GF-D8 (cell line): ENCODE results near the gene RGS1.
"Not testable (repeated sequence)": the region's sequence is repeated elsewhere in the genome, so short reads cannot be mapped to it uniquely, and the experiment has no call there.

Source experiments
- DNase-seq: peaks from one replicate; lab custom pipeline; 2025; lab: John Stamatoyannopoulos, UW

The RGS1 gene, protein sequence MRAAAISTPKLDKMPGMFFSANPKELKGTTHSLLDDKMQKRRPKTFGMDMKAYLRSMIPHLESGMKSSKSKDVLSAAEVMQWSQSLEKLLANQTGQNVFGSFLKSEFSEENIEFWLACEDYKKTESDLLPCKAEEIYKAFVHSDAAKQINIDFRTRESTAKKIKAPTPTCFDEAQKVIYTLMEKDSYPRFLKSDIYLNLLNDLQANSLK

DNA sequence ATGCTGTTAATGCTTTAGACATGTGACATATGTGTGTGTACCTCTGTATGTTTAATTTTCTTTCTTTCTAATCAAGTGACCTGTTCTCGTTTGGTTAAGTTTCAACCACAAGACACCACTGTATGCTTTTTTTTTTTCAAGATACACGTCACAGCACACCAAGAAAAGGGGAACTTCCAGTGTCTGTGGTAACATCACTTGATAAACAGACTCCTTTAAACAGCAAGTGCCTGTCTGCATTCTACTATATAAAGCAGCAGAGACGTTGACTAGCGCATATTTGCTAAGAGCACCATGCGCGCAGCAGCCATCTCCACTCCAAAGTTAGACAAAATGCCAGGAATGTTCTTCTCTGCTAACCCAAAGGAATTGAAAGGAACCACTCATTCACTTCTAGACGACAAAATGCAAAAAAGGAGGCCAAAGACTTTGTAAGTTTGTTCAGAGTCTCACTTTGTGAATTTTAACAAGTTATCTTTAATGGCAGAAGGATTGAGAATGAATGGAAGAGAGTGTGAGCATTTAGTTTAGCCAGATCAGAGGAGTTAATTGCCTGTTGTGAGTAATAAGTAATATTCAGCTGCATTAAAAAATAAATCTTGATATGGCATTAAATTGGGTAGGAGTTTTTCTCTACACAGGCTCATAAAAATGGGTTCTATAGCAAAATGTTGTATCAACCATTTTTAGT is at the start of gene RGS1:
TSS of gene RGS1 (plus strand) at position 275 of the 691 bp plus-strand sequence. CDS start at position 295, 20 bp downstream.
- no peak for DNase-seq

DNA sequence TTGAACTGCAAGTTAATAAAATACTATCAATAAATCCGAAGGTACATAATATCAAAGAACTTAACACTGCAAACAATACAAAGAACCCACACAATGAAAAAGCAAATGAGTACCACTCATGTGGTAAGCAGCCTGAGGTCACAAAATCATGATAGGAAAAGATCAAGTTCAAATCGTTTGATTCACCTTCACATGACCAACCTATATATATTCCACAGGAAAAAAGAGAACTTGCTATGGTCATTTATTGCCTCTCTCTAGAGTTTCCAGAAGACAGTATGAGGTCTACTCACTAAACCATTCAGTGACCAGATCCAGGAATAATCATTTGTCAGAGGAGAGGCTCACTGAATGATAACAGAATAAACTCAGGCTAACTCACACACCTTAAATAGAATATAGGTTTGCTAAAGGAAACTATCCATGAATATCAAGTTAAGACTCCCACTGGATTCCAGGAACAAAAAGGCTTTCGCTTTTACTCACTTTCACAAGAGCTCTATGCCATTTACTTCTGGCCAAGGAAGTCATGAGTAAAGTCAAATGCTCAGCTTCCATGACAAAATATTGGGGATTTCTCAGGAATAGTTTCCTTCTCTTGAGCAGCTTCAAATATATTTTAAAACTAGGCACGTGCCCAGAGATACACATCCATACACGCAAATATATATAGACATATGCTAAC is 48.3 kb upstream of the RGS1 start:
- DNase-seq, result no peak

DNA sequence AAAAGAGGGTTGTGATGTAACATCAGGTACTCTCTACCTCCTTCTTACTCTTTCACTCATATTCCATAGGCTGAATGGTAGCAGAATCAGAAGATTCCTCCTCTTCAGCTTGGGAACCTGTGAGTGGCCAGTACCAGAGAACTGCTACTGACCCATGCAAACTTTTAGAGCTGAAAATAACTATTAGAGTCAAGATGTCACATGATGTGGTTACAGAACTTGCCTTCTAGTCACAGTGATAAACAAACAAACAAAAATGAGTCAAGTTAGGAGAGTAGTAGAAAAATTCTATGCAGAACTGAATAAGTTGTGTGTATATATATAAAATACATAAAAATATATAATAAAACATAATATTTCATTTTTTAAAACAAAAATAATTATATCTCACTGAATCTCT is 47.6 kb upstream of the RGS1 start:
- DNase-seq, result no peak

DNA sequence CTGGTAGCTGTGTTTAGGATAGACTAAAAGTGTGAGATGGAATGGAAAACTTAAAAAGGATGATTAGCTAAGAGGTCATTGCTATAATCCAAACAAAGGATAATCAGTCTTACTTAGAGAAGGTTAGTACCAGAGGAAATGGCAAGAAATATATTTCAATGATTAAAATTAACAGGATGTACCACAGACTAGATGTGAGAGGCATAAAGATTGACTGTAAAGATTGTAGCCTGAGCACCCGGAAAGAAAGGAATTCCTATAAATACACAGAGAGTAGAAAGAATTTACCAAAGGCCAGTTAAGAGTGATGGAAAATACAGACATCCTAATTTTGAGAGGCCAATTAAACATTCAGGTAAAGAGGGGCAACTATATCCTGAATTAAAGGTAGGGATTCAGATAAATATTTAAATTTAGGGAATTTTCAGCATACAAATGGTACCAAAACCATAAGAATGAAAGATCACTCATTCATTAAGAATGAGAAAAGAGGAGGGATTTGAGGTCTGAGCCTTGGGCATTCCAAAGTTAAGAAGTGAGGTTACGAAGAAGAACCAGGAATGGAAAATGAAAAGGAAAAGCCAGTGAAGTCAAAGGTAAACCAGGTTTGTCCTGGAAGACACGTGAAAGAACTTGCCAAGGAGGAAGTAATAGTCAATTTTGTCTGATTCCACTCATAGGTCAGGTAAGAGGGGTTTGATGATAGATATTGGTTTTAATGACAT is 46.4 kb upstream of the RGS1 start:
- no peak for DNase-seq

DNA sequence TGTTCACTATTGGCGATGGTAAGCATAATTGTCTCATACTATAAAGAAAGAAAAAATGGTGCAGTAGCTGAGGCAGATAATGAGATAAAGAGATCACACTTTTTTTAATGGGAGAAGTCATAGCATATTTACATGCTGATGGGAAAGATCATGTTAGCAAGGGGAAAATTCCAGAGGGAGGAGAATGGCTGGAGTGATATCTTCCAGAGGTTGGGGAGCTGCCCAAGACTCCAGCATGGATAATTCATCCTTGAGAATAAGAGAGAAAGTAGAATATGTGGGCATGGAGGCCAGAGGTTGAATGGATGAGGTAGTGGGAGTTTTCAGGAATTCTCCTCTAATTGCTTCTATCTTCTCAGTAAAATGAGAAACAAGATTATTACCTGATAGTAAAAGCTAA is 45.8 kb upstream of the RGS1 start:
- DNase-seq, result no peak

DNA sequence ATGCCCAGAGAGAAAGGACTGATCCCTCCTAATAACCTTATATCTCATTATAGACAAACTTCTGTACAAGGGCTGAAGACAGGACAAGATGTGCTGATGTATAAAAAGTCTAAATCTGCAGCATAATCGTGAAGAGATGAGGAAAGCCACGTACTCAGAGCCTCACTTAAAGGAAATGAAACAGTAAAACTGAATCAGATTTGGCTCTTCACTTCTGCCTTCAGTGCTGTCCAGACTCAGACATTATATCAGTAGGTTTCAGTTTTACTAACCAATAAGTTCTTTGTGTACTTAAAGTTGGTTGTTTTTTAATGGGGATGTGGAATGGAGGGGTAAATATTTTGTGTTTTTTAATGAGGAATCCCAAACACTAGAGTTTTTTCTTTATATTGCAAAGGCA is 45.3 kb upstream of the RGS1 start:
- DNase-seq, result no peak

DNA sequence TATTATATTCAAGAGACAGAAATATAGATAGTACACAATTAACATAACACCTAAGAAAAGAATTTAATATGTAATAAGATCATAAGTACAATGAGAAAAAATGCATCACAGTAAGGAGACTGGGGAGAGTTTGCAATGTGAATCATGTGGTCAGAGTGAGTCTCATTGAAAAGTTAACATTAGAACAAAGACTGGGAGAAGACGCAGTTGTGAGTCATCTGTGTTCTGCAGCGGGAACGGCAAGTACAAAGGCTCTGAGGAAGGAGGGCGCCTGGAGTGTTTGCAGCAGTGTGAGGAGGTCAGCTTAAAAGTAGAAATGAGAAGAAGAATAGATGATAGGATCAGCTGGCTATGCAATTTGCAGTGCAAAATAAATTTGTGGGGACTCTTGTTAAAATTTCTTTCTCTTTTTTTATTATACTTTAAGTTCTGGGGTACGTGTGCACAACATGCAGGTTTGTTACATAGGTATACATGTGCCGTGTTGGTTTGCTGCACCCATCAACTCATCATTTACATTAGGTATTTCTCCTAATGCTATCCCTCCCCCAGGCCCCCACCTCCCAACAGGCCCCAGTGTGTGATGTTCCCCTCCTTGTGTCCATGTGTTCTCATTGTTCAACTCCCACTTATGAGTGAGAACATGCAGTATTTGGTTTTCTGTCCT is 44.4 kb upstream of the RGS1 start:
- not testable (repeated sequence) for DNase-seq

DNA sequence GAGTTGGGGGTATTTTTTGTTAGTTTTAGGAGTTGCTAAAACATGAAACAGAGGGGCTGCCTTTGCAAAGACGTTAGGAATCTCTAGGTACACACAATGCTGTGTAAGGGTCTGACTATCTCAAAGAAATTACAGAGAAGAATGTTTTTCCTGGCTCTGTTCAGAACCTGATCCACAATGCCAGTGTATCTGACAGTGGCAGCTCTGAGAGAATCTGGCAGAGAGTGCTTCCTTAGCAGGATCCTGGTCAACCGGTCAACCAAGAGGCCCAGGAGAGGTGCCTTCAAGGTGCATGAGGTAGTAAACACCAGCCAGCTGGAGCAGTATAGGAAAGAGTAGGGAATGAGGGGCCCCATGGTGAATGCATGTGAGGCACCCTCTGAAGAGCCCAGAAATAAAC is 40.9 kb upstream of the RGS1 start:
- DNase-seq, result no peak

DNA sequence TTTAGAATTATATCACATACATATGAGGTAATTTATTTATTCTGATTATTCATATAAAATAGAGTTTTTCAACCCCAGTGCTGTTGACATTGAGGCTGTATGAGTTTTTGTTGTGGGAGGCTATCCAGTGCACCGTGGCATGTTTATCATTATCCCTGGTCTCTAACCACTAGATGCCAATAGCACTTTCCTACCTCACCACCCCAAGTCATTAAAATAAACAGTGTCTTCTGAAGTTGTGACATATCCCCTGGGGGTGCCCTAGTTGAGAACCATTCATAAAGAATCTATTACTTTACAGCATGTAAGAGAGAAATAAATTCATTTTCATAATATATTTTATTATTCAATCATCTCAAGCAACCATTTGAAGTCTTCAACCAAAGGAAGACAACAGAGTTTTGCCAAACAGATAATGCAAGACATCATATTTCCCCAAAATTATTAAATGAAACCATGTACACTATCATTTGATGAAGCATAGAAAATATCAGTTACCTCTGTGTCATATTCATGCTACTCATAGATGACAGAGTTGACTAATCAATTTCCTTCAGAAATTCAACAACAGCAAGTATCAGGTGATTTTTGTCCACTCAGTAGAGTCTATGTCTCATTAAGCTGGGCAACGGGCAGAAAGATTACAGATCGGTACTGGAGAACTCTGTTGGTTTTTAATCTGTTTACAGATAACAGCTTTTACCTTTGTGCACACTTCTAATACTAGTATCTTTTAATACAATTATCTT is 39.5 kb upstream of the RGS1 start:
- DNase-seq, result no peak

DNA sequence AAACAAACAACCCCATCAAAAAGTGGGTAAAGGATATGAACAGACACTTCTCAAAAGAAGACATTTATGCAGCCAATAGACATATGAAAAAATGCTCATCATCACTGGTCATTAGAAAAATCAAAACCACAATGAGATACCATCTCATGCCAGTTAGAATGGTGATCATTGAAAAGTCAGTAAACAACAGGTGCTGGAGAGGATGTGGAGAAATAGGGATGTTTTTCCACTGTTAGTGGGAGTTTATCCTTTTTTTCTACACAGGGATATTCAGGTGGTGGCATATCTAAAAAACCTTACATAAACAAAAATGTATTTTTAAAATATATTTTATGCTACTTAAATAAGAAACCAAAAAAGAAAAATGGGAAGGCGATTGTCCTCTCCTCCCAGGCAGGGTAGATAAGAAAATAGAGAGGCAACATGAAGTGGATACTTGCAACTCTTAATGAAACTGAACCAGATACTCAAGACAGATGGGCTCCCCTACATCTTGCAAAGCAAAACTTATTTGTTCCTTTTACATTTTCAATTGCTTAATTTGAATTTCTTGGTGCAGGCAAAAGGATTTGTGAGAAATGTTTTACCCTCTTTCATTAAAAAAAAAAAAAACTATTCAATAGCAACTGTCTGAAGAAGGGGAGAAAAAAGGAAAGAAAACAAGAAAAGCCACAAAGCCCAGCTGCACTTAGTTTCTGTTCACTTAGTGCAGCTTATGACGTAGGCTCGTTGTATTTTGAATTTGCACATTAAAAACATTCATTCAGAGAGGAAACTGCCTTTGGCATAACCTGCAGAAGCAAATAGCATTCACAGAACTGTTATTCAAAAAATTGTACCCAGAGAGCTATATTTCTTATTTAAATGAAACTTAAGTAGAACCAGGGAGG is 36.9 kb upstream of the RGS1 start:
- DNase-seq, result no peak

DNA sequence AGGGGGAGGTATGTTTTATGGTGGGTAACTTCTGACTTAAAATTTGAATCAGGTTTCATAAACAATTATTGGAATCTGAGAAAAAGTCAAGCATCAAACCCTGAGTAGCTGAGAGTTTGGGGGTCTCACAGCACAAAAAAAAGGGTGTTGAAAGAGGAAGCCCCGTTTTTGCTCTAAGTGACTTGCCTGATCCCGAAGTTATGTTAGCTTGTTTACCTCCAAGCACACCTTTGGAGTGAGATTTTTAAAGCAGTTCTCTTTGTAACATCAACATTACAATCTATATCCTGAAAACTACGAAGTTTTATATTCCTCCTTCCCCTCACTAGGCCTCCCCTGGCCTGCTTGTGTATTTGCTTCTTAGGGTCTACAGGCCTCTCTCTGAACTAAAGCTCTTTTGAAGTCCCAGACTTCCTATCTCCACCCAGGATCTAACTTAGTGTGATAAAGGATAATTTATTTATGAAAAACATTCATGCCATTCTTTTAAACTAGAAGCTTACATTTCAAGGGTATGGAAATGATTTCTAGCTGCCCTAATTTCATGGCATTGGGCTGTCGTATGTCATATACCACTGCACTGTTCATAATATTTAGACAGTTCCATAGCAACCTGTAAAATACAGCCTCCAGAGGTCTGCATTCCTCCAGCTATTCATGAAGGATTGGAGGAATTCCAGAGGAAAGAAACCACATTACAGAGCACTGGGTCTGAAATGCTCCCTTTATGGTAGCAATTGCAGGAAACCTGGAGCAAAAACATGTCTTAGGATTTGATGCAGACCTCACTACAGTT is 36.1 kb upstream of the RGS1 start:
- DNase-seq, result no peak

DNA sequence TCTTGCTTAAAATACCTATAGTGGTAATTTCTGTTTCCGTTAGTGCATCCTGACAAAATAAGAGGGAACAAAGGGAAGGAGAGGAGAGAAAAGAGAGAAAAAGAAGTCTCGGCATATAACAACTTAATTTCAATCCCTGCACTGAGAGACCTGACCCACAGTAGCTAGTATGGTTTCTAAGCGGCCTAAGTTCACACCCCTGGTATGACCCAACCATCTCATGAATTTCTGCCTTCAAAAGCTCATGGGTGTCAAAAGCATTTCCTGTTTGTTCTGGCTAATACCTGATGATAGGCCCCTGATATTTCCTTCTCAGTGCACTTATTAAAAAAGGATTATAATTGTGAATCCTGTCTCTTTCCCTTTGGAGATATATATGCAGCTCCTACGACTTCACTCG is 32.1 kb upstream of the RGS1 start:
- no peak for DNase-seq

DNA sequence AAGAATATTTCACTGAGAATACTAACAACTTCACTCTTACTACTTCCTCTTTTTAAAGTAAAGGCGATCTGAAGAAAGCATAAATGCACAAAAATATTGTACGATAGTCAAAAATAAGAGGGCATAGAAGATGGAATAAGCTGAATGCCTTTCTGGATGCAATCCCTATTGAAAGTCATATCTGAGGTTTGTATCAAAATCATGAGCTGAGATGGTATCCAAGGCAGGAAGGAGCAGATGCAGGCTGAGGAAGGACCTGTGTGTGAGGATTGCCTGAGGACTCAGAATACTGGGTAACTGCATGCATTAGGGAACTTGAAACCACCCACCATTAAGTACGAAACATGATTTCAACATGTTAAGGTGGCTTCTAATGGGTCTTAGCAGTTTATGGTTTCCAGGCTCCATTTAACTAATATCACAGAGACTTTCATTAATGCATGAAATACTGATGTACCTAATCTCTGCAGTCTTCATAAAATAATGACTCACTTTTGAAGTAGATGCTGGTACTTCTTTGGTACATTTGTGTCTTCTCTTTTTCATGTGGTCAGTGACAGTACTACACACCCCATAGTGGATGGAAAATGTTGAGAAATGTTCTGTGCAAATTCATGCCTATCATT is 29.6 kb upstream of the RGS1 start:
- DNase-seq, result no peak

DNA sequence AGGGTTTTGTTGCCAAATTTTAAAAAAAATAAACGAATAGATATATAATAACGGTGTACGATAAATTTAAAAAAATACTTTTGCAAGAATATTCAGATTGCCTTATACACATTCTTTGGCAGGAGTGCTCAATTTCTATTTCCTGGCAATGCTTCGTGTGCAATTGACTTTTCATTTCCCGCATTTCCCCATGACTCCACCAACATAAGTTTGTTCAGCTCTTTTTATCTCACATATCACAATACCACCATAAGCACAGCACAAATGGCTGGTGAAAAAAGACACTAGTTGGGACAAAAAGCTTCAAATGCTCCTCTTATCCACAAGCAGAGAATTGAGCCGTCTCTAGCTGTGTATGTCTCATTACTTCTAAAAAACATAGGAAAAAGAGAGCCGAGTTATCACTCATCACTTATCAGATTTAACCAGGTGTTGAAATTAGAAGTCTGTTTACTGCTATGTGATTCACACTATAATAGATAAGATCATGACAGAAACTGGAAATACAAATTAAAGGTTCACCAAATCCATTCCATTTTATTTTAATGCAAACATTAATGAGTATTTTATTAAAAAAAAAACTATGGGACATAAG is 28.9 kb upstream of the RGS1 start:
- no peak for DNase-seq

DNA sequence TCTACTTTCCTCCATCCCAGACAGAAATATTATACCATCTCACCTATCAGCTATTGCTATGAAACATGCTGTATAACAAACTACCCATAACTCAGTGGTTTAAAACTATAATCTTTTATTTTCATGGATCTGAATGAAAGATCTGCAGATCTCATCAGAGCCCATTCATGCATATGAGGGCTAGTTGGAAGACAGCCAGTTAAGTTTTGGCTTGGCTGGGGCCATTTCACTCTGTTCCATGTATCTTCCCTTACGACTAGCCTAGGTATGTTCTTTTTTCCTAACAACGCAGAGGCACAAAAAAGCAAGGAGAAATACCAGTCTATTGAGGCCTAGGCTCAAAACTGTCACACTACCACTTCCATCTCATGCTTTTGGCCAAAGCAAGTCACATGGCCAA is 28.1 kb upstream of the RGS1 start:
- no peak for DNase-seq

DNA sequence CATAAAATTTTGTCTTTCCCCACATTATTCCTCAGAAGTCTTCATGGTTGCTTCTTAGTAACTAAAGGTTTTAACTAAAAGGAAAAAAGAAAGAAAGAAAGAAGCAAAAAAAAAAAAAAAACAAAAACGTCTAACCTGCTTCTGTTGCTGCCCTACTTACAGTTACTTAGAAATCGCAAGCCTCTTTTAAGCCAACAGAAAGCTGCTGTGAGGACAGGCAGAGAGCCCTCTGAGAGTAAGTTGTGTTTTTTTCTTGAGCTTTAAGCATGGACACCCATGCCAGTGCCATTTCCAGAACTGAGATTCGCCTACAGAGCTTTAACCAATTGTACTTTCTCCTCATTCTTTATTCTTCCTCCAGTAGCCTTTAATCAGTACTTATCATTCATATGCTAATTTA is 25.6 kb upstream of the RGS1 start:
- DNase-seq, result no peak

DNA sequence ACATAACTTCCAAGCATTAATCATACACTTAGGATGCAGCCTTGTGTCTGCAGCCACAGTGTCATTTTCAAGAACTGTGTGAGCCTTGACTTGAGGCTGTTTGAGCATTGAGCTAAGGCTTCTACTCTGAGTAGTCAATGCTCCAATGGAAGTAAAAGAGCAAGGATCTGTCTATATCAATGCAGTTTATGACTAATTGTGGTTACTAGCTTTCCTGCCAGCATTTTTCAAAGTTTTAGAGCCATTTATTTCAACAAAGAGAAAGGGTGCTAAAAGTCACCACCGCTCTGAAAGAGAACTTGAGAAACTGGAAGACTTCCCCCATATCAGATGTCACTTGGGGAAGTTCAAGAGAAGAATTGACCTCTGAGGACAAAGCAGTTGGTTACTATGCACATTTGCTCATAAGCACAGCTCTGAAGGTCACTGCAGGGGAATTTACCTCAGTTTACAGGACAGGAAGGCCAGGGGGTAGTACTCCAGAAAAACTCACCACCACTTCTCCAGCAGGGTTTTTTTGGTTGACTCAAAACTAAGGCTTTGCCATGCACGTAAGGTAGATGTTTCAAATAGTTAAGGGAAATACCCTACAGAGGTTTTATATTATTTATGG is 24.5 kb upstream of the RGS1 start:
- no peak for DNase-seq

DNA sequence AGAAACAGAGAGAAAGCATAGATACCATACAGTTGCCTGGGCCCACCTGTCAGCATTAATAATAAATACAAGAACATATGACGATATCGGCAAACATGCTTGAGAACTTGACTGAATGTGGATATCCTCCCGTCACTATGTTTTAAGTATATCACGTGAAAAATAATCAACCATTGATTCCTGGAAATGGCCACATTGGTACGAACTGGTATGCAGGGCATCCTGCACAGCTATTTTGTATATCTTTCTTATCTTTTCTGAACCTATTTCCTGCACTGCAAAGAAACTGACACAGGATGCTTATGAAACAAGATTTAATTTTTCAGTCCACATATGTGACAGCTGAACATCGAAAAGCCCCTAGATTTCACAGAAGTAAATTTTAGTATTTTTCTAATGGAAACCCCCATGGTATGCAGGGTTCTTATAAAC is 22.8 kb upstream of the RGS1 start:
- DNase-seq, result no peak
